ENCODE results near the gene TNS3. TPM values are rescaled to one million over a fixed set of nuclear protein-coding genes. Genes with fewer than 3 reads are reported as not detected.

TNS3 gene
- total and polyA plus RNA-seq, 2 donors (not counting 3 experiments of a cell fraction or from before 2014, with no cell fraction given), result 10.4 to 45.1 TPM

GRCh38 chr7:47400001-47400400, 181.9 kb downstream of the TNS3 start:
- DNase-seq (ENCODE audit: low read depth, low spot score) (no peak), FAIRE-seq (no peak)
- ChIA-PET CTCF (no interaction called here), POLR2A (no interaction called here)
- Histone ChIP-seq H3K27ac (ENCODE audit: insufficient read depth, low read depth, low read length) (no peak overlapping the region), H3K4me1 (ENCODE audit: control insufficient read depth, extremely low read depth, insufficient read depth, low read length) (no peaks in the 10 kb centered on the region), H3K9me3 (replicated peaks; ENCODE audit: control insufficient read depth, insufficient read depth, low read length) (no peaks in the 10 kb centered on the region), H2AFZ (ENCODE audit: low read depth, low read length) (no peak overlapping the region), H3K4me2 (ENCODE audit: insufficient read depth, low read length) (no peak overlapping the region), H3K27me3 (ENCODE audit: control insufficient read depth in 2 of 2, insufficient read depth in 2 of 2, low read length in 2 of 2) (no peaks in the 10 kb centered on the region), H3K79me2 (ENCODE audit: control insufficient read depth, insufficient read depth, low read length) (no peaks in the 10 kb centered on the region), H4K20me1 (replicated peaks; ENCODE audit: control insufficient read depth, extremely low read depth, insufficient read depth, low read length) (no peaks in the 10 kb centered on the region), H3K36me3 (ENCODE audit: control insufficient read depth in 2 of 2, extremely low read depth in 1 of 2, insufficient read depth in 2 of 2, low read length in 2 of 2) (peaks cover 7 to 10% of the 10 kb centered on the region in 2 experiments), H3K9ac (replicated peaks; ENCODE audit: extremely low read depth, insufficient read depth, low read length) (no peak overlapping the region), H3K9me1 (replicated peaks; ENCODE audit: control insufficient read depth, extremely low read depth, insufficient read depth, low read length) (no peaks in the 10 kb centered on the region), H3K4me3 (replicated peaks in 1 of 3; ENCODE audit: insufficient read depth in 1 of 3, low read depth in 1 of 3, low read length in 3 of 3) (no peak overlapping the region)
- dilution Hi-C loops (cut with MboI; ENCODE audit: extremely low pct_ligation_motif_present, low sequenced_read_pairs), result no loop called here
- no TSS peak for BruUV-seq (replicated peaks)
- TF ChIP-seq JUN (IDR thresholded peaks at IDR 0.05; ENCODE audit: borderline replicate concordance, insufficient read depth, insufficient read length, low read depth), result no peak
- intact Hi-C loops (cut with micrococcal nuclease), result no loop called here

GRCh38 chr7:47394751-47395252, 187.1 kb downstream of the TNS3 start:
- no peaks in the 10 kb centered on the region for H3K9me1 ChIP-seq (replicated peaks; ENCODE audit: control insufficient read depth, extremely low read depth, insufficient read depth, low read length)
- H3K27ac ChIP-seq (ENCODE audit: insufficient read depth, low read depth, low read length), result no peak overlapping the region
- intact Hi-C loops (cut with micrococcal nuclease) (no loop called here), dilution Hi-C loops (cut with MboI; ENCODE audit: extremely low pct_ligation_motif_present, low sequenced_read_pairs) (no loop called here)
- BruUV-seq (replicated peaks), result no TSS peak
- peaks cover 7 to 12% of the 10 kb centered on the region in 2 experiments for H3K36me3 ChIP-seq (ENCODE audit: control insufficient read depth in 2 of 2, extremely low read depth in 1 of 2, insufficient read depth in 2 of 2, low read length in 2 of 2)
- H3K9me3 ChIP-seq (replicated peaks; ENCODE audit: control insufficient read depth, insufficient read depth, low read length), result no peaks in the 10 kb centered on the region
- ChIA-PET CTCF (interaction anchor here (1.2 to 2.2 kb wide), 2 partner anchors 128 to 425 kb away, joined by 3 to 7 read pairs; no protein-coding TSS in a partner anchor), POLR2A (no interaction called here)
- no peaks in the 10 kb centered on the region for H3K27me3 ChIP-seq (ENCODE audit: control insufficient read depth in 2 of 2, insufficient read depth in 2 of 2, low read length in 2 of 2)
- no peak overlapping the region for H3K4me2 ChIP-seq (ENCODE audit: insufficient read depth, low read length)
- H3K4me3 ChIP-seq (replicated peaks in 1 of 3; ENCODE audit: insufficient read depth in 1 of 3, low read depth in 1 of 3, low read length in 3 of 3), result no peak overlapping the region
- H4K20me1 ChIP-seq (replicated peaks; ENCODE audit: control insufficient read depth, extremely low read depth, insufficient read depth, low read length), result no peaks in the 10 kb centered on the region
- FAIRE-seq, result no peak
- H3K9ac ChIP-seq (replicated peaks; ENCODE audit: extremely low read depth, insufficient read depth, low read length), result no peak overlapping the region
- H3K4me1 ChIP-seq (ENCODE audit: control insufficient read depth, extremely low read depth, insufficient read depth, low read length), result no peaks in the 10 kb centered on the region
- DNase-seq (ENCODE audit: low read depth, low spot score), result no peak
- no peak overlapping the region for H2AFZ ChIP-seq (ENCODE audit: low read depth, low read length)
- no peak for TF ChIP-seq GATA2 (IDR thresholded peaks at IDR 0.05; ENCODE audit: insufficient read depth, insufficient read length, low read depth, low read length)
- TF ChIP-seq MAX (IDR thresholded peaks at IDR 0.05; ENCODE audit: insufficient read depth, insufficient read length), result no peak
- TF ChIP-seq, protein P1, sequence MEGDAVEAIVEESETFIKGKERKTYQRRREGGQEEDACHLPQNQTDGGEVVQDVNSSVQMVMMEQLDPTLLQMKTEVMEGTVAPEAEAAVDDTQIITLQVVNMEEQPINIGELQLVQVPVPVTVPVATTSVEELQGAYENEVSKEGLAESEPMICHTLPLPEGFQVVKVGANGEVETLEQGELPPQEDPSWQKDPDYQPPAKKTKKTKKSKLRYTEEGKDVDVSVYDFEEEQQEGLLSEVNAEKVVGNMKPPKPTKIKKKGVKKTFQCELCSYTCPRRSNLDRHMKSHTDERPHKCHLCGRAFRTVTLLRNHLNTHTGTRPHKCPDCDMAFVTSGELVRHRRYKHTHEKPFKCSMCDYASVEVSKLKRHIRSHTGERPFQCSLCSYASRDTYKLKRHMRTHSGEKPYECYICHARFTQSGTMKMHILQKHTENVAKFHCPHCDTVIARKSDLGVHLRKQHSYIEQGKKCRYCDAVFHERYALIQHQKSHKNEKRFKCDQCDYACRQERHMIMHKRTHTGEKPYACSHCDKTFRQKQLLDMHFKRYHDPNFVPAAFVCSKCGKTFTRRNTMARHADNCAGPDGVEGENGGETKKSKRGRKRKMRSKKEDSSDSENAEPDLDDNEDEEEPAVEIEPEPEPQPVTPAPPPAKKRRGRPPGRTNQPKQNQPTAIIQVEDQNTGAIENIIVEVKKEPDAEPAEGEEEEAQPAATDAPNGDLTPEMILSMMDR (IDR thresholded peaks at IDR 0.05; ENCODE audit: extremely low read depth in 1 of 2, insufficient read depth in 1 of 2, low read depth in 1 of 2, low read length in 2 of 2), result no peak
- no peak for TF ChIP-seq FOS (IDR thresholded peaks at IDR 0.05; ENCODE audit: borderline replicate concordance, insufficient read depth, low read length)
- TF ChIP-seq JUN (IDR thresholded peaks at IDR 0.05; ENCODE audit: borderline replicate concordance, insufficient read depth, insufficient read length, low read depth), result no peak
- TF ChIP-seq EZH2 (IDR thresholded peaks at IDR 0.05; ENCODE audit: borderline replicate concordance, low read depth, low read length, severe bottlenecking), result no peak
- TF ChIP-seq POLR2AphosphoS5 (IDR thresholded peaks at IDR 0.05; ENCODE audit: insufficient read depth, low read depth, low read length), result no peak
- TF ChIP-seq MYC (IDR thresholded peaks at IDR 0.05; ENCODE audit: low read depth, low read length), result no peak
- TF ChIP-seq POLR2A (IDR thresholded peaks at IDR 0.05; ENCODE audit: low read depth, low read length), result no peak
- no peaks in the 10 kb centered on the region for H3K79me2 ChIP-seq (ENCODE audit: control insufficient read depth, insufficient read depth, low read length)

Data from endothelial cell of umbilical vein (primary cell).